ENCODE measurements around the gene TMEM239. TPM values are rescaled to one million over a fixed set of nuclear protein-coding genes. Genes with fewer than 3 reads are reported as not detected.

TMEM239 gene
- under 0.01 TPM in 1 of 2 replicates, not detected in the other for total RNA-seq

DNA sequence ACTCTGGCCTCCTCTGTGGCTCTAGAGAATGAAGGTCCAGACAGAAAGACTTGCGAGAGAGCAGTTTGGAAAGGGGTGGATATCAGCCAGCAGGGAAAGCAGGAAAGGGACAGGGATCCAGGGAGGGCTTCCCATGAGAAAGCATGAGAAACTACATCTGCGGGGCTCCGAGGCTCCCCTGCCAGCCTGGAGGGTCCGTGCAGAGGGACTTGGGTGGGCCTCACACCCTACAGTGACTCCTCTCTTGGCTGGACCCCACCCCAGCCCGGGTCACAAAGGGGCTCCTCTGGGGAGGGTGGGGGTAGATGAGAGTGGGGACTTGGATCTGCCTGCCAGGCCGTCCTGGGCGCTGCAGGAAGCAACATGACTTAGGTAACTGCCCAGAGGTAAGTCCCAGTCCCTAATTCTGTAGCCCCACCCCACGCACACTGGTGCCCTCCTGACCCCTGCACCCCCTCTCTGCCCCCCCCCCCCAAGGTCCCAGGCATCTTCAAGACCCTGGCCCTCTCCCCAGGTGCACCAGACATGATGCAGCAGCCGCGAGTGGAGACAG lies at the start of gene TMEM239:
TMEM239 (plus strand) TSS at position 335 of the 553 bp plus-strand sequence; CDS start at position 526, 191 bp downstream.

GRCh38 chr20:2800521-2801285 lies 15.5 kb upstream of the TMEM239 start, which contains the start of gene CPXM1:
TSS of gene CPXM1 (minus strand) at chr20:2800627. CDS start at chr20:2800572, 55 bp downstream.

DNA sequence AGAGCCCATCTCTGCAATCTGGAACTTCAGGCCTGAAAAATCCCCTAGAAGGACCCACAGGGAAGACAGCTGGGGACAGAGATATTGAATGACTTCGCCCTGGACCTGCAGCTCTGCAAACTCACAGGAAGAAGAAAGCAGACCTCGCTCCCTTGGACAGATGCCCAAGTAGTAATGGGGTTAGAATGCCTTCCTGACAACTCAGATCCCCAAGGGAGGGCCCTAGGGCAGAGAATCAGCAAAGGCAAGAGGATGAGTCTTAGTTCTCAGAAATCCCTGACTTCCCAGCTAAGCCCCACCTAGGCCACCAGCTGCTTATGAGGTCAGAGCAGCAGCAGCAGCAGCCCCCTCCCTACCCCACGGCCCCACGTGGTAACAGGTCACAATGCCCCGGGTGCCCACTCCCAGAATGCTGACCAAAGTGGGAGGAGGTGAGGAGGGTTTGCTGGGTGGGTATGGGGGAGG lies 1.5 kb upstream of the TMEM239 start, which contains the start of gene C20orf141:
C20orf141 (plus strand) TSS at position 401 of the 465 bp plus-strand sequence. CDS start 198 bp downstream, outside the sequence.

GRCh38 chr20:2840138-2840966 lies 24.2 kb downstream of the TMEM239 start, which contains the start of the genes PCED1A and VPS16:
TSS of gene PCED1A (minus strand) at chr20:2840655. CDS start at chr20:2839912, 743 bp downstream.
TSS of gene VPS16 (plus strand) at chr20:2840745. CDS start at chr20:2840775, 30 bp downstream.

Other genes with a start within 250 kb of the TMEM239 start
- gene NOP56, start 163.7 kb upstream of the TMEM239 start, total RNA-seq: 100 and 112 TPM in 2 replicates
- gene IDH3B, start 152.1 kb upstream of the TMEM239 start, total RNA-seq: 119 and 139 TPM in 2 replicates
- 0.16 and 0.43 TPM in 2 replicates for gene EBF4, start 123.6 kb upstream of the TMEM239 start, total RNA-seq
- gene CPXM1, start 15.7 kb upstream of the TMEM239 start, total RNA-seq: 0.47 and 1.0 TPM in 2 replicates
- gene C20orf141, start 1.4 kb upstream of the TMEM239 start, total RNA-seq: 0.32 TPM in 1 of 2 replicates, not detected in the other
- gene PCED1A, start 24.3 kb downstream of the TMEM239 start, total RNA-seq: 16.7 and 17.3 TPM in 2 replicates
- 68.1 and 78.9 TPM in 2 replicates for gene VPS16, start 24.4 kb downstream of the TMEM239 start, total RNA-seq
- 22.5 and 24.9 TPM in 2 replicates for gene PTPRA, start 57.1 kb downstream of the TMEM239 start, total RNA-seq
- gene GNRH2, start 227.3 kb downstream of the TMEM239 start, total RNA-seq: 0.26 and 0.32 TPM in 2 replicates
- gene MRPS26, start 229.7 kb downstream of the TMEM239 start, total RNA-seq: 39.1 and 46.0 TPM in 2 replicates

All from bronchial smooth muscle cell (primary cell).